Measurements from ENCODE around the gene GPR62. TPM values are rescaled to one million over a fixed set of nuclear protein-coding genes. Genes with fewer than 3 reads are reported as not detected.
"Not testable (repeated sequence)": the region's sequence is repeated elsewhere in the genome, so short reads cannot be mapped to it uniquely, and the experiment has no call there.

GPR62 gene
- total RNA-seq, 1 donor from 2014 or later, result not detected

GRCh38 chr3:51988286-51989146 is 33.3 kb downstream of the GPR62 start:
- no peak for DNase-seq (ENCODE audit: low spot score)

- DNase-seq (ENCODE audit: low spot score), result not testable (repeated sequence)
These were observed 35.4 kb downstream of the GPR62 start for GRCh38 chr3:51990501-51990971.

- no peak for DNase-seq (ENCODE audit: low spot score)
These were observed 37.0 kb downstream of the GPR62 start for GRCh38 chr3:51992017-51992682.

- DNase-seq (ENCODE audit: low spot score), result not testable (repeated sequence)
These were observed 38.5 kb downstream of the GPR62 start for GRCh38 chr3:51993657-51994056.

GRCh38 chr3:51994530-51994929 is 39.3 kb downstream of the GPR62 start:
- DNase-seq (ENCODE audit: low spot score), result no peak

GRCh38 chr3:51995346-51996163 is 40.4 kb downstream of the GPR62 start, which contains the start of gene RPL29:
TSS of gene RPL29 (minus strand) at chr3:51995895. CDS start at chr3:51995461, 434 bp downstream.
- DNase-seq (ENCODE audit: low spot score), result peak; percentile 94

- DNase-seq (ENCODE audit: low spot score), result no peak
These were observed 42.0 kb downstream of the GPR62 start for GRCh38 chr3:51997172-51997571.

GRCh38 chr3:51997935-51998596 is 42.9 kb downstream of the GPR62 start:
- DNase-seq (ENCODE audit: low spot score), result no peak

GRCh38 chr3:51998774-51999173 is 43.6 kb downstream of the GPR62 start:
- DNase-seq (ENCODE audit: low spot score), result no peak

- no peak for DNase-seq (ENCODE audit: low spot score)
These were observed 44.7 kb downstream of the GPR62 start for GRCh38 chr3:51999846-52000245.

- no peak for DNase-seq (ENCODE audit: low spot score)
These were observed 46.3 kb downstream of the GPR62 start for GRCh38 chr3:52001443-52001974.

GRCh38 chr3:52002748-52003147 is 47.6 kb downstream of the GPR62 start:
- DNase-seq (ENCODE audit: low spot score), result no peak

- no peak for DNase-seq (ENCODE audit: low spot score)
These were observed 49.1 kb downstream of the GPR62 start for GRCh38 chr3:52004163-52004787.

- DNase-seq (ENCODE audit: low spot score), result no peak
These were observed 49.8 kb downstream of the GPR62 start for GRCh38 chr3:52004906-52005395.

- no peak for DNase-seq (ENCODE audit: low spot score)
These were observed 50.4 kb downstream of the GPR62 start for GRCh38 chr3:52005571-52005986.

GRCh38 chr3:52006017-52006819 is 51.0 kb downstream of the GPR62 start:
- DNase-seq (ENCODE audit: low spot score), result no peak

GRCh38 chr3:52006820-52007133 is 51.6 kb downstream of the GPR62 start:
- DNase-seq (ENCODE audit: low spot score), result no peak
